GM21367 (cell line): Measurements from ENCODE around the gene TRIP12.
A peak's percentile ranks its signal among the peaks of the same experiment; 100 is the strongest.
"Not testable (repeated sequence)": the region's sequence is repeated elsewhere in the genome, so short reads cannot be mapped to it uniquely, and the experiment has no call there.

ENCODE experiments used
- ATAC-seq: cut with Tn5 transposase; IDR thresholded peaks from one replicate; pipeline ENCODE4 v1.9.1; 2021; ENCODE audit not compliant: unreplicated experiment

Gene TRIP12

GRCh38 chr2:229835596-229836283 is 86.1 kb downstream of the TRIP12 start:
- ATAC-seq: no peak

- ATAC-seq: not testable (repeated sequence)
Observed at GRCh38 chr2:229834368-229834767, 87.4 kb downstream of the TRIP12 start.

- ATAC-seq: no peak
Observed at GRCh38 chr2:229832510-229832898, 89.3 kb downstream of the TRIP12 start.

GRCh38 chr2:229831805-229832509 is 89.9 kb downstream of the TRIP12 start:
- no peak for ATAC-seq

DNA sequence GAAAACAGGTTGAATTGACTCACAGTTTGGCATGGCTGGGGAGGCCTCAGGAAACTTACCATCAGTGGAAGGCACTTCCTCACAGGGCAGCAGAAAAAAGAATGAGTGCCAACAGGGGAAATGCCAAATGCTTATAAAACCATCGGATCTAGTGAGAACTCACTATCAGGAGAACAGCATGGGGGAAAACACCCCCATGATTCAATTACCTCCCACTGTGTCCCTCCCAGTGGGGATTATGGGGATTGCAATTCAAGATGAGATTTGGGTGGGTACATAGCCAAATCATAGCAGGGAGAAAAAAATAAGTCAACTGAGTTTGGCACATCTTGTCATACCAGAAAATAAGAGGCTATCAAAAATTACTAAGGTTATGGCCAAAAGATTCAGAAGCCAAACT is 96.3 kb downstream of the TRIP12 start:
- no peak for ATAC-seq

- no peak for ATAC-seq
Observed at GRCh38 chr2:229821316-229821715, 100.5 kb downstream of the TRIP12 start.

- ATAC-seq: no peak
Observed at GRCh38 chr2:229818230-229818629, 103.6 kb downstream of the TRIP12 start.

GRCh38 chr2:229815858-229816257 is 106.0 kb downstream of the TRIP12 start:
- ATAC-seq: no peak

- ATAC-seq: no peak
Observed at GRCh38 chr2:229815342-229815741, 106.5 kb downstream of the TRIP12 start.

- no peak for ATAC-seq
Observed at GRCh38 chr2:229810786-229811185, 111.0 kb downstream of the TRIP12 start.

GRCh38 chr2:229805559-229805958 is 116.2 kb downstream of the TRIP12 start:
- ATAC-seq: no peak

- no peak for ATAC-seq
Observed at GRCh38 chr2:229802785-229803184, 119.0 kb downstream of the TRIP12 start.

- peak; percentile 68 for ATAC-seq
Observed at GRCh38 chr2:229800997-229801754, 120.6 kb downstream of the TRIP12 start.

DNA sequence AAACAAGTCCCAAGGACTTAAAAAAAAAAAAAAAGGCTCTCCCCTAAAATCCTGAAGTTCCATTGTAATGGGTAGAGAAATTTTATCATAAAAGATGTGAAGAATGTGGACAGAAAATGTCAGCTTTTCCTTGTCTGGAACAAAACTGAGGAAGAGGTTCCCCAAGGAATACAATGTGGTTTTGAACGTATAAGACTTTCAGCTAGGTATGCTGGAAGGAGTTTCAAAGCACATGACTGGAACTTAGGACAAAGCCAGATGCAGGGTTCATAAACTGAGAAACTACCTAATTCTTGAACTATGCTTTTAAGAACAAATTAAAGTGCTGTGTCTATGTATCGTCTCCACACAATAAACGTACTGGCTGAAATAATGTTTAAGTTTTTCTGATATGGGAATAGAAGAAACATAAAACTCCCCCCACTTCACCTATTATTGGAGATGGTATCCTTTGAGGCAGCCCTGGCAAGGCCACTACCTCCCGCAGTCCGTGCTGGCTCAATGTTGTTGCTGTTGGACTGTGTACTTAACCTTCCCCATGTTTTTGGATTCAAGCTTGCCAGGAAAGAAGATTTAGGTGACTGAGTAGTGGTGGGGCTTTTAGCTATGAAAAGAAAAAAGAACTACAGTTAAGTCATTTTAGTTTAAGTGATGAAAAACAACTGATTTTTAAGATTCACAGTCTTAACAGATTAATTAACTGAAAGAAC is 123.2 kb downstream of the TRIP12 start:
- no peak for ATAC-seq

- ATAC-seq: no peak
Observed at GRCh38 chr2:229795058-229795457, 126.8 kb downstream of the TRIP12 start.

DNA sequence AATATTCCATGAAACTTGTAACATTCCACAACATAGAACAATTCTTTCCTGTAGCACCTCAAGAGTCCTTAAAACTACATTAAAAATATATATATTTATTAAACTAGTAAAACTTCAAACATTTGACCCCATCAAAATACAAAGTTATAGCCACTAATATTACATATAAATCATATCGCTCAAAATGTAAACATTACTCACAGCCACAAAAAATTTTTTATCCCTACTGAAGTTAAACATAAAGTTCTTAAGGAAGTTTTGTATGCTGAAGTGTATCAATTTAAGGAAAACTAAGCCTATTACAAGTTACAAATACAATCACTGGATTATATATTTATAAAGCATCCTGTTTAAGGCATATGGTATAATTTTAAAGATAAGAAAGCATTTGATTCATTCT is 127.2 kb downstream of the TRIP12 start:
- no peak for ATAC-seq

GRCh38 chr2:229786289-229786688 is 135.5 kb downstream of the TRIP12 start:
- ATAC-seq: not testable (repeated sequence)

DNA sequence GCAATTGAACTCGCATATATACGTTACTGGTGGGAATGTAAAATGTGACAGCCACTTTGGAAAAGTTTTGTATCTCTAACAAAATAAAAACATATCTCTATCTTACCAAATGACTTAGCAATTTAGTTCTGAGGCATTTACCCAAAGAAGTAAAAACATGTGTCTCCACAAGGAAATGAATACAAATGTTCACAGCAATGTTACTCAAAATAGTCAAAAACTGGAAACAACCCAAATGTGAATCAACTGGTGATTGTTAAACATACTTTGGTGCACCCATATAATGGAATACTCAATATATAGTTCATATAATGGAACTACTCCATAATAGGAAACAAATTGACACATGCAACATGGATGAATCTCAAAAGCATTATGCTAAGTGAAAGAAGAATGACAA is 137.0 kb downstream of the TRIP12 start:
- ATAC-seq: no peak

DNA sequence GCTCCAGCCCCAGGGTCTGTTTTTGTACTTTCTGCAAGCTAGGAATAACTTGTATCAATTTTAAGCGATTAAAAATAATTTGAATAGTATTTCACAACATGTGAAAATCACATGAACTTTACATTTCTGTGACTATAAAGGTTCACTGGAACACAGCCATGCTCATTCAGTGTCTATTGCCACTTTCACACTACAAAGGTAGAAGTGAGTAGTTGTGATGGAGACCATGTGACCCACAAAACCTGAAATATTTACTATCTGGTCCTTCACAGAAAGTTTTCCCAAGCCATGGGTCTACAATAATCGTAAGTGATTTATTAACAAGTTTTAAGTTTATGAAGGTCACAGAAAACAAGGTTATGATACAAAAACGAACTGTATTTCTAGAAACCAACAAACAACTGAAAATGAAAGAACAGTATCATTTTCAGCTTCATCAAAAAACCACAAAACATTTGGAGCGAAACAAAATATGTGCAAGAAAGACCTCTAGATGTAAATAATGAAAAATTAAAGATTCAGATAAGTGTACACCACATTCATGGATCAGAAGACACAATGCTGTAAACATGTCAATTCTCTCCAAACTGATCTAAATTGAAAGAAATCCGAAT is 138.6 kb downstream of the TRIP12 start:
- ATAC-seq: no peak

GRCh38 chr2:229780856-229781773 is 140.7 kb downstream of the TRIP12 start:
- no peak for ATAC-seq
